ENCODE results near the gene UBE2K. TPM values are rescaled to one million over a fixed set of nuclear protein-coding genes. Genes with fewer than 3 reads are reported as not detected.

The UBE2K gene
- total and polyA plus RNA-seq, 10 of the 15 experiments (the other 5 are each of a cell fraction or from before 2014, with no cell fraction given): 17.0 to 141 (median 75.5) TPM

- ChIA-PET SMC1A (ENCODE audit: uncharacterized antibody, unreplicated experiment) (interaction anchor here (0.8 to 6.1 kb wide), 3 partner anchors 28 to 190 kb away, joined by 3 to 45 read pairs (median 3); no protein-coding TSS in a partner anchor), POLR2A (interaction anchor here (1.1 kb wide), 1 partner anchor 20 kb away, joined by 3 read pairs; no protein-coding TSS in a partner anchor), RAD21 (ENCODE audit: unreplicated experiment) (interaction anchor here (4.0 kb wide), 1 partner anchor 191 kb away, joined by 25 read pairs; no protein-coding TSS in a partner anchor), CTCF (interaction anchor here (0.6 to 2.0 kb wide), 5 partner anchors 11 to 191 kb away, joined by 3 to 6 read pairs (median 4); no protein-coding TSS in a partner anchor)
- H4K20me1 ChIP-seq (ENCODE audit: control insufficient read depth, insufficient read depth): no peaks in the 10 kb centered on the region
- H3K4me1 ChIP-seq (ENCODE audit: control insufficient read depth, insufficient read depth, low read length): peaks cover 23% of the 10 kb centered on the region
- H3K36me3 ChIP-seq (ENCODE audit: control insufficient read depth in 2 of 2, insufficient read depth in 2 of 2, low read length in 1 of 2): no peaks in the 10 kb centered on the region
- no peaks in the 10 kb centered on the region for H3K27me3 ChIP-seq (replicated peaks in 1 of 2; ENCODE audit: control insufficient read depth in 2 of 2, insufficient read depth in 2 of 2, low read length in 1 of 2)
- no peak overlapping the region for H3K9ac ChIP-seq (ENCODE audit: control insufficient read depth, insufficient read depth, low read length)
- H3K9me3 ChIP-seq (replicated peaks; ENCODE audit: control insufficient read depth, insufficient read depth, low read length): no peaks in the 10 kb centered on the region; the same call in 1 of the 3 replicates
- ATAC-seq (no peak), DNase-seq (ENCODE audit: low read depth, low spot score) (no peak), FAIRE-seq (no peak)
- 75% methylated on average over 6 of the region's 6 CpGs for WGBS (ENCODE audit: insufficient coverage, insufficient replicate concordance, low lambda C conversion rate, missing lambda C conversion rate)
- no peaks in the 10 kb centered on the region for H3K79me2 ChIP-seq (ENCODE audit: control insufficient read depth, insufficient read depth, low read length)
- H3K4me2 ChIP-seq (ENCODE audit: control insufficient read depth, insufficient read depth): no peak overlapping the region
- no peak overlapping the region for H2AFZ ChIP-seq (ENCODE audit: control insufficient read depth, low read depth, low read length)
- in situ Hi-C loops (cut with MboI) (no loop called here), intact Hi-C loops (cut with micrococcal nuclease; ENCODE audit: unreplicated experiment) (no loop called here)
- no TSS peak for BruUV-seq (replicated peaks)
- H3K4me3 ChIP-seq: no peak overlapping the region
- H3K27ac ChIP-seq (ENCODE audit: control insufficient read depth, insufficient read depth): no peak overlapping the region
- TF ChIP-seq, protein P1, sequence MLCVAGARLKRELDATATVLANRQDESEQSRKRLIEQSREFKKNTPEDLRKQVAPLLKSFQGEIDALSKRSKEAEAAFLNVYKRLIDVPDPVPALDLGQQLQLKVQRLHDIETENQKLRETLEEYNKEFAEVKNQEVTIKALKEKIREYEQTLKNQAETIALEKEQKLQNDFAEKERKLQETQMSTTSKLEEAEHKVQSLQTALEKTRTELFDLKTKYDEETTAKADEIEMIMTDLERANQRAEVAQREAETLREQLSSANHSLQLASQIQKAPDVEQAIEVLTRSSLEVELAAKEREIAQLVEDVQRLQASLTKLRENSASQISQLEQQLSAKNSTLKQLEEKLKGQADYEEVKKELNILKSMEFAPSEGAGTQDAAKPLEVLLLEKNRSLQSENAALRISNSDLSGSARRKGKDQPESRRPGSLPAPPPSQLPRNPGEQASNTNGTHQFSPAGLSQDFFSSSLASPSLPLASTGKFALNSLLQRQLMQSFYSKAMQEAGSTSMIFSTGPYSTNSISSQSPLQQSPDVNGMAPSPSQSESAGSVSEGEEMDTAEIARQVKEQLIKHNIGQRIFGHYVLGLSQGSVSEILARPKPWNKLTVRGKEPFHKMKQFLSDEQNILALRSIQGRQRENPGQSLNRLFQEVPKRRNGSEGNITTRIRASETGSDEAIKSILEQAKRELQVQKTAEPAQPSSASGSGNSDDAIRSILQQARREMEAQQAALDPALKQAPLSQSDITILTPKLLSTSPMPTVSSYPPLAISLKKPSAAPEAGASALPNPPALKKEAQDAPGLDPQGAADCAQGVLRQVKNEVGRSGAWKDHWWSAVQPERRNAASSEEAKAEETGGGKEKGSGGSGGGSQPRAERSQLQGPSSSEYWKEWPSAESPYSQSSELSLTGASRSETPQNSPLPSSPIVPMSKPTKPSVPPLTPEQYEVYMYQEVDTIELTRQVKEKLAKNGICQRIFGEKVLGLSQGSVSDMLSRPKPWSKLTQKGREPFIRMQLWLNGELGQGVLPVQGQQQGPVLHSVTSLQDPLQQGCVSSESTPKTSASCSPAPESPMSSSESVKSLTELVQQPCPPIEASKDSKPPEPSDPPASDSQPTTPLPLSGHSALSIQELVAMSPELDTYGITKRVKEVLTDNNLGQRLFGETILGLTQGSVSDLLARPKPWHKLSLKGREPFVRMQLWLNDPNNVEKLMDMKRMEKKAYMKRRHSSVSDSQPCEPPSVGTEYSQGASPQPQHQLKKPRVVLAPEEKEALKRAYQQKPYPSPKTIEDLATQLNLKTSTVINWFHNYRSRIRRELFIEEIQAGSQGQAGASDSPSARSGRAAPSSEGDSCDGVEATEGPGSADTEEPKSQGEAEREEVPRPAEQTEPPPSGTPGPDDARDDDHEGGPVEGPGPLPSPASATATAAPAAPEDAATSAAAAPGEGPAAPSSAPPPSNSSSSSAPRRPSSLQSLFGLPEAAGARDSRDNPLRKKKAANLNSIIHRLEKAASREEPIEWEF (IDR thresholded peaks at IDR 0.05; ENCODE audit: insufficient replicate concordance, low read depth, low read length): no peak
- TF ChIP-seq, protein P2, sequence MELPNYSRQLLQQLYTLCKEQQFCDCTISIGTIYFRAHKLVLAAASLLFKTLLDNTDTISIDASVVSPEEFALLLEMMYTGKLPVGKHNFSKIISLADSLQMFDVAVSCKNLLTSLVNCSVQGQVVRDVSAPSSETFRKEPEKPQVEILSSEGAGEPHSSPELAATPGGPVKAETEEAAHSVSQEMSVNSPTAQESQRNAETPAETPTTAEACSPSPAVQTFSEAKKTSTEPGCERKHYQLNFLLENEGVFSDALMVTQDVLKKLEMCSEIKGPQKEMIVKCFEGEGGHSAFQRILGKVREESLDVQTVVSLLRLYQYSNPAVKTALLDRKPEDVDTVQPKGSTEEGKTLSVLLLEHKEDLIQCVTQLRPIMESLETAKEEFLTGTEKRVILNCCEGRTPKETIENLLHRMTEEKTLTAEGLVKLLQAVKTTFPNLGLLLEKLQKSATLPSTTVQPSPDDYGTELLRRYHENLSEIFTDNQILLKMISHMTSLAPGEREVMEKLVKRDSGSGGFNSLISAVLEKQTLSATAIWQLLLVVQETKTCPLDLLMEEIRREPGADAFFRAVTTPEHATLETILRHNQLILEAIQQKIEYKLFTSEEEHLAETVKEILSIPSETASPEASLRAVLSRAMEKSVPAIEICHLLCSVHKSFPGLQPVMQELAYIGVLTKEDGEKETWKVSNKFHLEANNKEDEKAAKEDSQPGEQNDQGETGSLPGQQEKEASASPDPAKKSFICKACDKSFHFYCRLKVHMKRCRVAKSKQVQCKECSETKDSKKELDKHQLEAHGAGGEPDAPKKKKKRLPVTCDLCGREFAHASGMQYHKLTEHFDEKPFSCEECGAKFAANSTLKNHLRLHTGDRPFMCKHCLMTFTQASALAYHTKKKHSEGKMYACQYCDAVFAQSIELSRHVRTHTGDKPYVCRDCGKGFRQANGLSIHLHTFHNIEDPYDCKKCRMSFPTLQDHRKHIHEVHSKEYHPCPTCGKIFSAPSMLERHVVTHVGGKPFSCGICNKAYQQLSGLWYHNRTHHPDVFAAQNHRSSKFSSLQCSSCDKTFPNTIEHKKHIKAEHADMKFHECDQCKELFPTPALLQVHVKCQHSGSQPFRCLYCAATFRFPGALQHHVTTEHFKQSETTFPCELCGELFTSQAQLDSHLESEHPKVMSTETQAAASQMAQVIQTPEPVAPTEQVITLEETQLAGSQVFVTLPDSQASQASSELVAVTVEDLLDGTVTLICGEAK (IDR thresholded peaks at IDR 0.05; ENCODE audit: borderline replicate concordance): no peak
- TF ChIP-seq NR2F1 (conservative IDR thresholded peaks at IDR 0.05) (no peak), NFIC (IDR thresholded peaks at IDR 0.05; ENCODE audit: low read depth, low read length) (no peak)
- TF ChIP-seq, protein P3, sequence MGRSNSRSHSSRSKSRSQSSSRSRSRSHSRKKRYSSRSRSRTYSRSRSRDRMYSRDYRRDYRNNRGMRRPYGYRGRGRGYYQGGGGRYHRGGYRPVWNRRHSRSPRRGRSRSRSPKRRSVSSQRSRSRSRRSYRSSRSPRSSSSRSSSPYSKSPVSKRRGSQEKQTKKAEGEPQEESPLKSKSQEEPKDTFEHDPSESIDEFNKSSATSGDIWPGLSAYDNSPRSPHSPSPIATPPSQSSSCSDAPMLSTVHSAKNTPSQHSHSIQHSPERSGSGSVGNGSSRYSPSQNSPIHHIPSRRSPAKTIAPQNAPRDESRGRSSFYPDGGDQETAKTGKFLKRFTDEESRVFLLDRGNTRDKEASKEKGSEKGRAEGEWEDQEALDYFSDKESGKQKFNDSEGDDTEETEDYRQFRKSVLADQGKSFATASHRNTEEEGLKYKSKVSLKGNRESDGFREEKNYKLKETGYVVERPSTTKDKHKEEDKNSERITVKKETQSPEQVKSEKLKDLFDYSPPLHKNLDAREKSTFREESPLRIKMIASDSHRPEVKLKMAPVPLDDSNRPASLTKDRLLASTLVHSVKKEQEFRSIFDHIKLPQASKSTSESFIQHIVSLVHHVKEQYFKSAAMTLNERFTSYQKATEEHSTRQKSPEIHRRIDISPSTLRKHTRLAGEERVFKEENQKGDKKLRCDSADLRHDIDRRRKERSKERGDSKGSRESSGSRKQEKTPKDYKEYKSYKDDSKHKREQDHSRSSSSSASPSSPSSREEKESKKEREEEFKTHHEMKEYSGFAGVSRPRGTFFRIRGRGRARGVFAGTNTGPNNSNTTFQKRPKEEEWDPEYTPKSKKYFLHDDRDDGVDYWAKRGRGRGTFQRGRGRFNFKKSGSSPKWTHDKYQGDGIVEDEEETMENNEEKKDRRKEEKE (IDR thresholded peaks at IDR 0.05): no peak
- TF ChIP-seq, protein P4, sequence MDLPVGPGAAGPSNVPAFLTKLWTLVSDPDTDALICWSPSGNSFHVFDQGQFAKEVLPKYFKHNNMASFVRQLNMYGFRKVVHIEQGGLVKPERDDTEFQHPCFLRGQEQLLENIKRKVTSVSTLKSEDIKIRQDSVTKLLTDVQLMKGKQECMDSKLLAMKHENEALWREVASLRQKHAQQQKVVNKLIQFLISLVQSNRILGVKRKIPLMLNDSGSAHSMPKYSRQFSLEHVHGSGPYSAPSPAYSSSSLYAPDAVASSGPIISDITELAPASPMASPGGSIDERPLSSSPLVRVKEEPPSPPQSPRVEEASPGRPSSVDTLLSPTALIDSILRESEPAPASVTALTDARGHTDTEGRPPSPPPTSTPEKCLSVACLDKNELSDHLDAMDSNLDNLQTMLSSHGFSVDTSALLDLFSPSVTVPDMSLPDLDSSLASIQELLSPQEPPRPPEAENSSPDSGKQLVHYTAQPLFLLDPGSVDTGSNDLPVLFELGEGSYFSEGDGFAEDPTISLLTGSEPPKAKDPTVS (IDR thresholded peaks at IDR 0.05; ENCODE audit: low read depth, low read length): no peak
- TF ChIP-seq, protein P5, sequence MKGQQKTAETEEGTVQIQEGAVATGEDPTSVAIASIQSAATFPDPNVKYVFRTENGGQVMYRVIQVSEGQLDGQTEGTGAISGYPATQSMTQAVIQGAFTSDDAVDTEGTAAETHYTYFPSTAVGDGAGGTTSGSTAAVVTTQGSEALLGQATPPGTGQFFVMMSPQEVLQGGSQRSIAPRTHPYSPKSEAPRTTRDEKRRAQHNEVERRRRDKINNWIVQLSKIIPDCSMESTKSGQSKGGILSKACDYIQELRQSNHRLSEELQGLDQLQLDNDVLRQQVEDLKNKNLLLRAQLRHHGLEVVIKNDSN (IDR thresholded peaks at IDR 0.05; ENCODE audit: borderline replicate concordance, extremely low read length, insufficient read depth, low read depth, low read length): no peak
Measured at GRCh38 chr4:39660045-39660444, 37.9 kb upstream of the UBE2K start.
